22Rv1 (cell line): Measurements from ENCODE around the gene LRRC56.
A peak's percentile ranks its signal among the peaks of the same experiment; 100 is the strongest.

Experiments
- H3K27ac ChIP-seq: fragments of 450-650 bp; 2 replicates; pipeline ENCODE4 v1.5.1; 2017
- CTCF ChIP-seq: fragments of 450-650 bp; IDR thresholded peaks from 2 replicates; pipeline ENCODE4 v1.5.1; 2017; ENCODE audit warnings: mild to moderate bottlenecking
- ZFX ChIP-seq: fragments of 450-650 bp; IDR thresholded peaks from 2 replicates; pipeline ENCODE4 v1.6.1; 2017; ENCODE audit warnings: antibody characterized with exemption, borderline replicate concordance

LRRC56 gene

GRCh38 chr11:507727-508515, 29.4 kb upstream of the LRRC56 start:
- TF ChIP-seq ZFX: no peak
- no peak for TF ChIP-seq CTCF
- peak overlapping the region; percentile 98 for H3K27ac ChIP-seq

GRCh38 chr11:508956-509355, 28.4 kb upstream of the LRRC56 start:
- H3K27ac ChIP-seq: no peak overlapping the region
- TF ChIP-seq CTCF: no peak
- no peak for TF ChIP-seq ZFX

GRCh38 chr11:512761-513595, 24.3 kb upstream of the LRRC56 start:
- TF ChIP-seq ZFX (no peak), CTCF (no peak)

GRCh38 chr11:514606-515005, 22.7 kb upstream of the LRRC56 start:
- H3K27ac ChIP-seq: no peak overlapping the region
- TF ChIP-seq CTCF (no peak), ZFX (no peak)

More at GRCh38 chr11:512761-513595, 24.3 kb upstream of the LRRC56 start:
- H3K27ac ChIP-seq: no peak overlapping the region

GRCh38 chr11:515131-515530, 22.2 kb upstream of the LRRC56 start:
- H3K27ac ChIP-seq: no peak overlapping the region
- TF ChIP-seq CTCF (no peak), ZFX (no peak)

- H3K27ac ChIP-seq: no peak overlapping the region
- TF ChIP-seq CTCF (no peak), ZFX (no peak)
Observed at GRCh38 chr11:516400-516799, 20.9 kb upstream of the LRRC56 start.

- H3K27ac ChIP-seq: peak overlapping the region; percentile 89; the same call in 1 of the 2 replicates
Observed at GRCh38 chr11:516918-517685, 20.2 kb upstream of the LRRC56 start.
